ENCODE measurements around the gene RAPGEF5.

Gene RAPGEF5

GRCh38 chr7:22127835-22128527 is 229.0 kb downstream of the RAPGEF5 start:
- Histone ChIP-seq H3K27ac (ENCODE audit: low read length) (no peak overlapping the region), H3K4me1 (ENCODE audit: control insufficient read depth in 1 of 2, insufficient read depth in 2 of 2, low read length in 2 of 2) (no peaks in the 10 kb centered on the region), H3K36me3 (ENCODE audit: control insufficient read depth in 1 of 2, insufficient read depth in 2 of 2, low read length in 2 of 2) (no peaks in the 10 kb centered on the region), H3K9me3 (ENCODE audit: control insufficient read depth in 1 of 2, low read length in 2 of 2) (no peaks in the 10 kb centered on the region), H3K4me3 (ENCODE audit: low read depth in 1 of 2, low read length in 2 of 2) (no peak overlapping the region), H3K27me3 (ENCODE audit: low read depth, low read length) (no peaks in the 10 kb centered on the region)

GRCh38 chr7:22125436-22125835 is 231.5 kb downstream of the RAPGEF5 start:
- H3K4me3 ChIP-seq (ENCODE audit: low read depth in 1 of 2, low read length in 2 of 2): no peak overlapping the region
- H3K27ac ChIP-seq (ENCODE audit: low read length): no peak overlapping the region
- no peaks in the 10 kb centered on the region for H3K9me3 ChIP-seq (ENCODE audit: control insufficient read depth in 1 of 2, low read length in 2 of 2)
- H3K36me3 ChIP-seq (ENCODE audit: control insufficient read depth in 1 of 2, insufficient read depth in 2 of 2, low read length in 2 of 2): no peaks in the 10 kb centered on the region
- H3K4me1 ChIP-seq (ENCODE audit: control insufficient read depth in 1 of 2, insufficient read depth in 2 of 2, low read length in 2 of 2): no peaks in the 10 kb centered on the region
- H3K27me3 ChIP-seq (ENCODE audit: low read depth, low read length): no peaks in the 10 kb centered on the region

- Histone ChIP-seq H3K27me3 (ENCODE audit: low read depth, low read length) (no peaks in the 10 kb centered on the region), H3K4me3 (ENCODE audit: low read depth in 1 of 2, low read length in 2 of 2) (no peak overlapping the region), H3K27ac (ENCODE audit: low read length) (no peak overlapping the region), H3K36me3 (ENCODE audit: control insufficient read depth in 1 of 2, insufficient read depth in 2 of 2, low read length in 2 of 2) (no peaks in the 10 kb centered on the region), H3K4me1 (ENCODE audit: control insufficient read depth in 1 of 2, insufficient read depth in 2 of 2, low read length in 2 of 2) (no peaks in the 10 kb centered on the region), H3K9me3 (ENCODE audit: control insufficient read depth in 1 of 2, low read length in 2 of 2) (no peaks in the 10 kb centered on the region)
Observed at GRCh38 chr7:22124941-22125340, 232.0 kb downstream of the RAPGEF5 start.

GRCh38 chr7:22123139-22123538 is 233.8 kb downstream of the RAPGEF5 start:
- Histone ChIP-seq H3K27ac (ENCODE audit: low read length) (no peak overlapping the region), H3K4me1 (ENCODE audit: control insufficient read depth in 1 of 2, insufficient read depth in 2 of 2, low read length in 2 of 2) (no peaks in the 10 kb centered on the region), H3K36me3 (ENCODE audit: control insufficient read depth in 1 of 2, insufficient read depth in 2 of 2, low read length in 2 of 2) (no peaks in the 10 kb centered on the region), H3K9me3 (ENCODE audit: control insufficient read depth in 1 of 2, low read length in 2 of 2) (no peaks in the 10 kb centered on the region), H3K27me3 (ENCODE audit: low read depth, low read length) (no peaks in the 10 kb centered on the region), H3K4me3 (ENCODE audit: low read depth in 1 of 2, low read length in 2 of 2) (no peak overlapping the region)

- Histone ChIP-seq H3K9me3 (ENCODE audit: control insufficient read depth in 1 of 2, low read length in 2 of 2) (no peaks in the 10 kb centered on the region), H3K4me1 (ENCODE audit: control insufficient read depth in 1 of 2, insufficient read depth in 2 of 2, low read length in 2 of 2) (no peaks in the 10 kb centered on the region), H3K4me3 (ENCODE audit: low read depth in 1 of 2, low read length in 2 of 2) (no peak overlapping the region), H3K27me3 (ENCODE audit: low read depth, low read length) (no peaks in the 10 kb centered on the region), H3K27ac (ENCODE audit: low read length) (no peak overlapping the region), H3K36me3 (ENCODE audit: control insufficient read depth in 1 of 2, insufficient read depth in 2 of 2, low read length in 2 of 2) (no peaks in the 10 kb centered on the region)
Observed at GRCh38 chr7:22121702-22122474, 235.1 kb downstream of the RAPGEF5 start.

- no peaks in the 10 kb centered on the region for H3K36me3 ChIP-seq (ENCODE audit: control insufficient read depth in 1 of 2, insufficient read depth in 2 of 2, low read length in 2 of 2)
- no peaks in the 10 kb centered on the region for H3K9me3 ChIP-seq (ENCODE audit: control insufficient read depth in 1 of 2, low read length in 2 of 2)
- H3K27me3 ChIP-seq (ENCODE audit: low read depth, low read length): no peaks in the 10 kb centered on the region
- no peak overlapping the region for H3K27ac ChIP-seq (ENCODE audit: low read length)
- no peak overlapping the region for H3K4me3 ChIP-seq (ENCODE audit: low read depth in 1 of 2, low read length in 2 of 2)
- H3K4me1 ChIP-seq (ENCODE audit: control insufficient read depth in 1 of 2, insufficient read depth in 2 of 2, low read length in 2 of 2): no peaks in the 10 kb centered on the region
Observed at GRCh38 chr7:22120391-22121053, 236.4 kb downstream of the RAPGEF5 start.

GRCh38 chr7:22117222-22117621 is 239.7 kb downstream of the RAPGEF5 start:
- Histone ChIP-seq H3K9me3 (ENCODE audit: control insufficient read depth in 1 of 2, low read length in 2 of 2) (no peaks in the 10 kb centered on the region), H3K27me3 (ENCODE audit: low read depth, low read length) (no peaks in the 10 kb centered on the region), H3K4me3 (ENCODE audit: low read depth in 1 of 2, low read length in 2 of 2) (no peak overlapping the region), H3K4me1 (ENCODE audit: control insufficient read depth in 1 of 2, insufficient read depth in 2 of 2, low read length in 2 of 2) (no peaks in the 10 kb centered on the region), H3K36me3 (ENCODE audit: control insufficient read depth in 1 of 2, insufficient read depth in 2 of 2, low read length in 2 of 2) (no peaks in the 10 kb centered on the region), H3K27ac (ENCODE audit: low read length) (no peak overlapping the region)

GRCh38 chr7:22116451-22117030 is 240.4 kb downstream of the RAPGEF5 start:
- no peaks in the 10 kb centered on the region for H3K27me3 ChIP-seq (ENCODE audit: low read depth, low read length)
- no peak overlapping the region for H3K27ac ChIP-seq (ENCODE audit: low read length)
- no peaks in the 10 kb centered on the region for H3K4me1 ChIP-seq (ENCODE audit: control insufficient read depth in 1 of 2, insufficient read depth in 2 of 2, low read length in 2 of 2)
- no peaks in the 10 kb centered on the region for H3K9me3 ChIP-seq (ENCODE audit: control insufficient read depth in 1 of 2, low read length in 2 of 2)
- H3K4me3 ChIP-seq (ENCODE audit: low read depth in 1 of 2, low read length in 2 of 2): no peak overlapping the region
- H3K36me3 ChIP-seq (ENCODE audit: control insufficient read depth in 1 of 2, insufficient read depth in 2 of 2, low read length in 2 of 2): no peaks in the 10 kb centered on the region

- Histone ChIP-seq H3K4me1 (ENCODE audit: control insufficient read depth in 1 of 2, insufficient read depth in 2 of 2, low read length in 2 of 2) (no peaks in the 10 kb centered on the region), H3K27ac (ENCODE audit: low read length) (no peak overlapping the region), H3K36me3 (ENCODE audit: control insufficient read depth in 1 of 2, insufficient read depth in 2 of 2, low read length in 2 of 2) (no peaks in the 10 kb centered on the region), H3K27me3 (ENCODE audit: low read depth, low read length) (no peaks in the 10 kb centered on the region), H3K9me3 (ENCODE audit: control insufficient read depth in 1 of 2, low read length in 2 of 2) (no peaks in the 10 kb centered on the region), H3K4me3 (ENCODE audit: low read depth in 1 of 2, low read length in 2 of 2) (no peak overlapping the region)
Observed at GRCh38 chr7:22115689-22116088, 241.3 kb downstream of the RAPGEF5 start.

GRCh38 chr7:22114440-22114981 is 242.4 kb downstream of the RAPGEF5 start:
- Histone ChIP-seq H3K4me3 (ENCODE audit: low read depth in 1 of 2, low read length in 2 of 2) (no peak overlapping the region), H3K9me3 (ENCODE audit: control insufficient read depth in 1 of 2, low read length in 2 of 2) (no peaks in the 10 kb centered on the region), H3K27me3 (ENCODE audit: low read depth, low read length) (no peaks in the 10 kb centered on the region), H3K27ac (ENCODE audit: low read length) (no peak overlapping the region), H3K4me1 (ENCODE audit: control insufficient read depth in 1 of 2, insufficient read depth in 2 of 2, low read length in 2 of 2) (peaks cover 0 to 6% of the 10 kb centered on the region in 2 donors), H3K36me3 (ENCODE audit: control insufficient read depth in 1 of 2, insufficient read depth in 2 of 2, low read length in 2 of 2) (no peaks in the 10 kb centered on the region)

- H3K27ac ChIP-seq (ENCODE audit: low read length): no peak overlapping the region
- H3K27me3 ChIP-seq (ENCODE audit: low read depth, low read length): no peaks in the 10 kb centered on the region
- no peaks in the 10 kb centered on the region for H3K36me3 ChIP-seq (ENCODE audit: control insufficient read depth in 1 of 2, insufficient read depth in 2 of 2, low read length in 2 of 2)
- H3K4me3 ChIP-seq (ENCODE audit: low read depth in 1 of 2, low read length in 2 of 2): no peak overlapping the region
- no peaks in the 10 kb centered on the region for H3K9me3 ChIP-seq (ENCODE audit: control insufficient read depth in 1 of 2, low read length in 2 of 2)
- peaks cover 0 to 6% of the 10 kb centered on the region in 2 donors for H3K4me1 ChIP-seq (ENCODE audit: control insufficient read depth in 1 of 2, insufficient read depth in 2 of 2, low read length in 2 of 2)
Observed at GRCh38 chr7:22113041-22113440, 243.9 kb downstream of the RAPGEF5 start.

All from muscle layer of duodenum (tissue), 2 donors.